GM10266 (cell line): ENCODE data around the gene ZBP1.

Experiments used
- DNase-seq: peaks from one replicate; pipeline ENCODE4 v3.0.0; 2012; ENCODE audit errors: extremely low spot score
- TF ChIP-seq, protein P1 (sequence below): IDR thresholded peaks from 2 replicates; pipeline ENCODE4 v1.5.1; 2012; ENCODE audit warnings: mild to moderate bottlenecking, low read depth; ENCODE audit not compliant: control insufficient read depth, insufficient read depth; ENCODE audit errors: missing control alignments

The ZBP1 gene

DNA sequence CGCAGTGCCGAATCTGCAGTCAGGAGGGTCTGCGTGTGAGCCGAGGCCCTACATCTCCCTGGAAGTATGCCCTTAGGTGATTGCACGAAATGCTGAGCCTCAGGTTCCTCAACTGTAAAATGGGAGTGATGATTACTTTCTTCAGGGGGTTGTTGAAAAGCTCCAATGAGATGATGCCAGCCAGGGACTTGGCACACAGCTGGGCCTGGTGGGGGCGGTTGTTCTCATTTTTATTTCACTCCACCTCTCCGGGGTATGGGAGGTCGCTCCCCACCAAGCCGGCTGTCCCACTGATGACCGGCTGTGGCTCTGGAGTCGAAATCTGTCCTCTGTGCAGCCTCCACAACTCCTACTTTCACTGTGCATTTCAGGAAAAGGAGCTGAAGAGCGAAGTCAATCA, 51.3 kb downstream of the ZBP1 start:
- no peak for DNase-seq
- TF ChIP-seq, protein P1, sequence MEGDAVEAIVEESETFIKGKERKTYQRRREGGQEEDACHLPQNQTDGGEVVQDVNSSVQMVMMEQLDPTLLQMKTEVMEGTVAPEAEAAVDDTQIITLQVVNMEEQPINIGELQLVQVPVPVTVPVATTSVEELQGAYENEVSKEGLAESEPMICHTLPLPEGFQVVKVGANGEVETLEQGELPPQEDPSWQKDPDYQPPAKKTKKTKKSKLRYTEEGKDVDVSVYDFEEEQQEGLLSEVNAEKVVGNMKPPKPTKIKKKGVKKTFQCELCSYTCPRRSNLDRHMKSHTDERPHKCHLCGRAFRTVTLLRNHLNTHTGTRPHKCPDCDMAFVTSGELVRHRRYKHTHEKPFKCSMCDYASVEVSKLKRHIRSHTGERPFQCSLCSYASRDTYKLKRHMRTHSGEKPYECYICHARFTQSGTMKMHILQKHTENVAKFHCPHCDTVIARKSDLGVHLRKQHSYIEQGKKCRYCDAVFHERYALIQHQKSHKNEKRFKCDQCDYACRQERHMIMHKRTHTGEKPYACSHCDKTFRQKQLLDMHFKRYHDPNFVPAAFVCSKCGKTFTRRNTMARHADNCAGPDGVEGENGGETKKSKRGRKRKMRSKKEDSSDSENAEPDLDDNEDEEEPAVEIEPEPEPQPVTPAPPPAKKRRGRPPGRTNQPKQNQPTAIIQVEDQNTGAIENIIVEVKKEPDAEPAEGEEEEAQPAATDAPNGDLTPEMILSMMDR = no peak

DNA sequence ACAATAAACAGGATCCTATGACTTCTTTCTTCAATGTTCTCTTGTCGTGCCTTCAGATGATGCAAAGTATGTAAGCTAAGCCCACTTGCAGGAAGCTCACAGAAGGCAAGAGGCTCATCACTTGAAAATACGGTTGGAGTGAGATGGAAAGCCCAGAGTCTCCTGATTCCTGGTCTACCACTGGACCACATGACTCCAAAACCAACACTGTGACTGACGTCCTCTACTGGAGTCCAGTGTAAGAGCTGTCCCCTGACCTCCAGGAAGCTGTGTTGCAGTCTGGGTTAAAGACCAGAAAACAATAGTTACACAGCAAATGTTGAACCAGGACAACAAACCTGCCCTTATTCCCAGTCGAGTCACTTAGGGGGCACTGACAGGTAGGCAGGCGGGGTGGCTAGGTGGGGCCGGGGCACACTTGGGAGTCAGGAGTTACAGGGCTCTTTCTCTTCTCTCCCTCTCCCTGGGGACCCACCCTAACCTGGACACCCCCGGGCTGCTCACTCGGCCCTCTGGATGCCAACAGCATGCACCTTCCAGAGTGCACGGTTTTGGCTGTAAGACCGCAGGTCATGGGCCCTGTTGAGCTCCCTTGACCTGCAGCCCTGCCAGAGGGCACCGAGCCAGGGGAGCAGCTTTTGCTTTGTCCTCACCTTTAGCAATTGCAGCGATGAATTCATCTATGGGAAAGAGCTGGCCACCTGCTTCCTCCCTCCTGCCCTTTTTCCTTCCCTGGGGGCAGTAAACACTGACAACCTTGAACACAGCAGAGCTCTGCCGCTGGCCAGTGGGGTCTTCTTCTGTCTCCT, 51.9 kb downstream of the ZBP1 start:
- no peak for DNase-seq
- TF ChIP-seq, protein P1 = no peak

DNA sequence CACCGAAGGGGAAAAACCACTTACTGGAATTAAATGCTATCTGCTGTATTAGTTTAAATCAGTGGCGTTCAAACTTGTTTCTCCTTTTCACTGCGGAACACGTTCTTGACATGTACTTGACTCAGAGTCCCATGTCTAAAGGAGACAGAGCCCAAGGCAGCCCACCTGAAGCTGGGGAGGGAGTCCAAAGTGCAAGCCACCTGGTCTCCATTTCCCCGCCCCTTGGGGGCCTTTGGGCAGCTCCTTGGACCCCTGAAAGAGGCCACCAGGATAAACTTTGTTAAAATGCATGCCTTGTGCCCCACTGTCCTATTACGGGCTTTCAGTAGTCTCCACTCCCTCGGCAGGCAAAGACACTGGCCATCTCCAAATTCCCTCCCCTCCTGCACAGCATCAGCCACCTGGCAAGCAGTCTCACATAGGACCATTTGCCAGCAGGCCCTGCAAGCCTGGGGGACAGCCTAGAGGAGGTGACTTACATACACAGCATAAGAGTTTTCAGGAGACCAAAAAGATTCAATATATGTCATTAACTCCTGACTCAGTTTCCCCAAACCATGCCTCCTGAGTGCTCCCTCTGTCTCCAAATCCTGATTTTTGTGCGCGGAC, 52.7 kb downstream of the ZBP1 start:
- DNase-seq = no peak
- TF ChIP-seq, protein P1 = no peak

DNA sequence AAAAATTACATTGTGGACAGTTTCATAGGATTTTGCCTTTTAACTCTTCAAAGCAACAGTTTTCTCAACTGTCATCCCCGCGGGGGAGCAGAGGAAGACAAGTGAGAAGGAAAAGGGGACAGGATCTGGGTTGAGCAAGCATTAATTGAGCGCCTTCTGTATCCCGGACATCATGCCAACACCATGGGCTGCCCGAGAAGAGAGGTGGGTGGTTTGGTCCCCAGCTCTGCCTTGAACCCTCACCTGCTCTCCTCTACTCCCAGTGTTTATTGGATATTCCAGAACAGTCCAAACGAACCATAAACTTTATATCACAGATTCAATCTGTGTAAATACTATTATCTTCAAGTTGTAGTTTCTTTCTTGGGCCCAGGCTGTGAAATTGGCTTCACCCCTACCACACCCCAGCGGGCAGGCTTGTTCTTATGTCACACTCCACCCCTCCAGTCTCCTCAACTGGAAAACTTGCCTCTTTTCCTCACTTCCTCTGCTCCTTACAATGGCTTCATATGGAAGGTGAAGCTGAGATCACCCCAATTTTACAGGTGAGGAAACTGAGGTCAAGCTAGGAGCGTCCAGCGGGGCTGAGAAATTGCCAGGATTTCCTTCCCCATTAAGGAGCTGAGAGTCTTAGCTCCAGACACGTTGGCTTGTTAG, 53.3 kb downstream of the ZBP1 start:
- TF ChIP-seq, protein P1 = no peak

DNA sequence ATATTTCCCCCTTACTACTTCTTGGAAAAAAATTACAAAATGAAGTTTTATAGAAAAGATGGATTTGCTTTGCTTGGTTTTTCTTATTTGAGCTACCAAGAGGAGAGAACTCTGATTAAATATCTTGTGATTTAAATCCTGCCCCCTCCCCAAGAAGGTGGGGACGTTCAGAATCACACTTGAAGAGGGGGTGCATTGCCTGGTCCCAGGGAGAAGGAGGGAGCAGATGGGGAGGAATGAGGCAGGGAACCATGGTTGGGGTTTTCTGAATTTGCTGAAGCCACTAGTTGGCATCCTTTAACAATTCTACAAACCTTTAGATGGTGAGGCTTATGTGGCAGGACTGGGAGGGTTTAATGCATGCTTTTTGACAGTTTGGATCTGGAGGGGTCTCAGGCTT, 53.8 kb downstream of the ZBP1 start:
- DNase-seq = no peak
- TF ChIP-seq, protein P1 = no peak

More for the DNA sequence above, 53.3 kb downstream of the ZBP1 start:
- DNase-seq = no peak

DNA sequence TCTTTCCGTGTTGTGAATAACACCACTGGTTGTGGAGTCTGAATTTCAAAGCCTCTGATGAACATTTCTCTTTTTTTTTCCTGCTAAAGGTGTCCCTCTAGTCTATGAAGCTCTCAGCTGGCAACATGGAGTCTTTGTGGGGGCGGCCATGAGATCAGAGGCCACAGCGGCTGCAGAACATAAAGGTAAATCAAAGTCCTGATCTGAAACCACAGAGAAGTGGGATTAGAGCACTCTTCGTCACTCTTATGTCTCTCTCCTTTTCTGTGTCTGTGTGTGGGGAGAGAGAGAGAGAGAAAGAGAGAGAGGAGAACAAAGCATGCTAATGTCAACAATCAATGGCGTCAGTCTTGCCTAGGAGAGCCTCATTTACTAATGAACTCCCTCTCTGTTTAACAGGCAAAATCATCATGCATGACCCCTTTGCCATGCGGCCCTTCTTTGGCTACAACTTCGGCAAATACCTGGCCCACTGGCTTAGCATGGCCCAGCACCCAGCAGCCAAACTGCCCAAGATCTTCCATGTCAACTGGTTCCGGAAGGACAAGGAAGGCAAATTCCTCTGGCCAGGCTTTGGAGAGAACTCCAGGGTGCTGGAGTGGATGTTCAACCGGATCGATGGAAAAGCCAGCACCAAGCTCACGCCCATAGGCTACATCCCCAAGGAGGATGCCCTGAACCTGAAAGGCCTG, 55.1 kb downstream of the ZBP1 start:
- TF ChIP-seq, protein P1 = no peak
- no peak for DNase-seq
